Suprapubic skin (tissue), 4 donors: ENCODE results near the gene TFEC.

Source experiments
- CTCF ChIP-seq, 2 donors: fragments of 200-600 bp in 1 of 2; fragments of 450-650 bp in 1 of 2; sonication (generic) in 1 of 2; IDR thresholded peaks; one replicate each; pipeline ENCODE4 v1.5.1; 2016 to 2019; ENCODE audit warnings: antibody characterized with exemption in 2 of 2, mild to moderate bottlenecking in 1 of 2, moderate library complexity in 1 of 2
- POLR2A ChIP-seq, 2 donors: fragments of 450-650 bp; IDR thresholded peaks; one replicate each; pipeline ENCODE4 v1.6.1; 2017; ENCODE audit warnings: antibody characterized with exemption in 2 of 2, mild to moderate bottlenecking in 2 of 2, moderate library complexity in 2 of 2
- POLR2AphosphoS5 ChIP-seq, 3 donors: sonication (generic); formaldehyde crosslinking; IDR thresholded peaks; one replicate each; pipeline ENCODE4 v1.6.1; 2017; ENCODE audit warnings: antibody characterized with exemption in 3 of 3

GRCh38 chr7:116032886-116033285, 2.3 kb upstream of the TFEC start:
- no peak for TF ChIP-seq CTCF (IDR thresholded peaks at IDR 0.05)
- TF ChIP-seq POLR2A (IDR thresholded peaks at IDR 0.05): no peak
- no peak for TF ChIP-seq POLR2AphosphoS5 (IDR thresholded peaks at IDR 0.05)
